ENCODE data around the gene POP4. TPM values are rescaled to one million over a fixed set of nuclear protein-coding genes. Genes with fewer than 3 reads are reported as not detected.

The POP4 gene
- total RNA-seq, 4 donors from 2014 or later, result 6.4 to 59.7 (median 38.7) TPM

GRCh38 chr19:29630655-29631054, 24.6 kb downstream of the POP4 start:
- Histone ChIP-seq H3K4me3 (no peak overlapping the region), H3K27me3 (no peaks in the 10 kb centered on the region), H3K9me3 (no peaks in the 10 kb centered on the region), H3K36me3 (no peaks in the 10 kb centered on the region), H3K27ac (no peak overlapping the region), H3K4me1 (no peaks in the 10 kb centered on the region)
- intact Hi-C loops (cut with DNase I; ENCODE audit: low total_unique reads), result no loop called here
- WGBS, 2 donors (ENCODE audit: low coverage in 1 of 2), result 66% methylated on average over 2 of the region's 2 CpGs; no CpG with 5 or more reads in 1 of the 2 donors
- in situ Hi-C loops (cut with MboI; ENCODE audit: low pct_ligation_motif_present in 1 of 4, low pct_unique_long_range_greater_than_20kb in 1 of 4, low sequenced_read_pairs in 3 of 4), result no loop called here
- DNase-seq, result no peak
- TF ChIP-seq, protein P1, sequence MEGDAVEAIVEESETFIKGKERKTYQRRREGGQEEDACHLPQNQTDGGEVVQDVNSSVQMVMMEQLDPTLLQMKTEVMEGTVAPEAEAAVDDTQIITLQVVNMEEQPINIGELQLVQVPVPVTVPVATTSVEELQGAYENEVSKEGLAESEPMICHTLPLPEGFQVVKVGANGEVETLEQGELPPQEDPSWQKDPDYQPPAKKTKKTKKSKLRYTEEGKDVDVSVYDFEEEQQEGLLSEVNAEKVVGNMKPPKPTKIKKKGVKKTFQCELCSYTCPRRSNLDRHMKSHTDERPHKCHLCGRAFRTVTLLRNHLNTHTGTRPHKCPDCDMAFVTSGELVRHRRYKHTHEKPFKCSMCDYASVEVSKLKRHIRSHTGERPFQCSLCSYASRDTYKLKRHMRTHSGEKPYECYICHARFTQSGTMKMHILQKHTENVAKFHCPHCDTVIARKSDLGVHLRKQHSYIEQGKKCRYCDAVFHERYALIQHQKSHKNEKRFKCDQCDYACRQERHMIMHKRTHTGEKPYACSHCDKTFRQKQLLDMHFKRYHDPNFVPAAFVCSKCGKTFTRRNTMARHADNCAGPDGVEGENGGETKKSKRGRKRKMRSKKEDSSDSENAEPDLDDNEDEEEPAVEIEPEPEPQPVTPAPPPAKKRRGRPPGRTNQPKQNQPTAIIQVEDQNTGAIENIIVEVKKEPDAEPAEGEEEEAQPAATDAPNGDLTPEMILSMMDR (IDR thresholded peaks at IDR 0.05), result no peak
- TF ChIP-seq POLR2A (IDR thresholded peaks at IDR 0.05) (no peak), EP300 (IDR thresholded peaks at IDR 0.05; ENCODE audit: low read depth) (no peak), POLR2AphosphoS5 (IDR thresholded peaks at IDR 0.05) (no peak)

DNA sequence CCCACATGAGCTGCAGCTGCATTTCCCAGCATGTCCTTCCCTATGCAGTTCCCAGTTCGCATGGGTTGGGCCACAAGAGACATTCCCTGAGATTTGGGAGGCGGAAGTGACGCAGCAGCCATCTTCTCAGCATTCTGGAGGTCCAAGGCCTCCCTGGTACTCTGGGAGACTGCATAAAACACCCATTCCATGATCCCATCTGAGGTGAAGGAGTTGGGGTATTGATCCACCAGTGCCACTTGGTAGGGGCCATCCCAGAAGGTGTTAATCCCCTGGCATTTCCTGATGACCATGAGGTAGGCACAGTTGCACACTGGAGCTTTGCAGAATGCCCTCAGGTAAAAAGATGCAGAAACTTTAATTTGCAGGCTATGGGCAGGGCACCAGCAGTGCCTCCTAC, 25.4 kb downstream of the POP4 start:
- 94% methylated on average over 3 of the region's 3 CpGs; no CpG with 5 or more reads in 1 of the 2 donors for WGBS, 2 donors (ENCODE audit: low coverage in 1 of 2)
- H3K36me3 ChIP-seq, result no peaks in the 10 kb centered on the region
- TF ChIP-seq, protein P1 (IDR thresholded peaks at IDR 0.05), result no peak
- TF ChIP-seq POLR2AphosphoS5 (IDR thresholded peaks at IDR 0.05) (no peak), POLR2A (IDR thresholded peaks at IDR 0.05) (no peak), EP300 (IDR thresholded peaks at IDR 0.05; ENCODE audit: low read depth) (no peak)
- no peaks in the 10 kb centered on the region for H3K4me1 ChIP-seq
- no peak overlapping the region for H3K4me3 ChIP-seq
- DNase-seq, result no peak
- in situ Hi-C loops (cut with MboI; ENCODE audit: low pct_ligation_motif_present in 1 of 4, low pct_unique_long_range_greater_than_20kb in 1 of 4, low sequenced_read_pairs in 3 of 4), result no loop called here
- intact Hi-C loops (cut with DNase I; ENCODE audit: low total_unique reads), result no loop called here
- no peak overlapping the region for H3K27ac ChIP-seq
- H3K27me3 ChIP-seq, result no peaks in the 10 kb centered on the region
- no peaks in the 10 kb centered on the region for H3K9me3 ChIP-seq

DNA sequence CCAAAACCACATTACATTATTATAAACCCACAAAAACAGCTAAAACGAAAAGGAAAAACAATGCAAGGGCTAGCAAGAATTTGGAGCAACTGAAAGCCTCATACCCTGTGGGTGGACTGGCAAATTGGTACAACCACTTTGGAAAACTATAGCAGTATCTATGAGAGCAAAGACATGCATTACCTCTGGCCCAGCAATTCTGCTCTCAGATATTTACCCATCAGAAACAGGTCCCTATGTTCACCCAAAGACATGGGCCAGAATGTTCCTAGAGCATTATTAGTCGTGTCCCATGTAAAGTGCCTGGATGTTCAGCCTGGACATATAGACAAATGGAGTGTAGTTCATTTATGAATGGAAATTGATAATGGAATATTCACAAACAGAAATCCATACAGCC, 27.9 kb downstream of the POP4 start:
- no peak overlapping the region for H3K4me3 ChIP-seq
- H3K27me3 ChIP-seq, result no peaks in the 10 kb centered on the region
- no peak overlapping the region for H3K27ac ChIP-seq
- TF ChIP-seq EP300 (IDR thresholded peaks at IDR 0.05; ENCODE audit: low read depth), result no peak
- TF ChIP-seq, protein P1 (IDR thresholded peaks at IDR 0.05), result no peak
- no peak for TF ChIP-seq POLR2AphosphoS5 (IDR thresholded peaks at IDR 0.05)
- TF ChIP-seq POLR2A (IDR thresholded peaks at IDR 0.05), result no peak
- WGBS, 2 donors (ENCODE audit: low coverage in 1 of 2), result 84 to 88% methylated on average over 2 of the region's 2 CpGs
- no peak for DNase-seq
- intact Hi-C loops (cut with DNase I; ENCODE audit: low total_unique reads) (no loop called here), in situ Hi-C loops (cut with MboI; ENCODE audit: low pct_ligation_motif_present in 1 of 4, low pct_unique_long_range_greater_than_20kb in 1 of 4, low sequenced_read_pairs in 3 of 4) (no loop called here)
- no peaks in the 10 kb centered on the region for H3K4me1 ChIP-seq
- H3K9me3 ChIP-seq, result no peaks in the 10 kb centered on the region
- no peaks in the 10 kb centered on the region for H3K36me3 ChIP-seq

- intact Hi-C loops (cut with DNase I; ENCODE audit: low total_unique reads), result no loop called here
- Histone ChIP-seq H3K27me3 (no peaks in the 10 kb centered on the region), H3K27ac (no peak overlapping the region), H3K4me1 (no peaks in the 10 kb centered on the region), H3K36me3 (no peaks in the 10 kb centered on the region), H3K4me3 (no peak overlapping the region), H3K9me3 (no peaks in the 10 kb centered on the region)
- no peak for DNase-seq
- in situ Hi-C loops (cut with MboI; ENCODE audit: low pct_ligation_motif_present in 1 of 4, low pct_unique_long_range_greater_than_20kb in 1 of 4, low sequenced_read_pairs in 3 of 4), result no loop called here
- 62 to 70% methylated on average over 1 to 6 of the region's 6 CpGs for WGBS, 2 donors (ENCODE audit: low coverage in 1 of 2)
- TF ChIP-seq POLR2AphosphoS5 (IDR thresholded peaks at IDR 0.05), result no peak
Observed at GRCh38 chr19:29634423-29635130, 28.5 kb downstream of the POP4 start.

GRCh38 chr19:29635963-29636362, 29.9 kb downstream of the POP4 start:
- intact Hi-C loops (cut with DNase I; ENCODE audit: low total_unique reads) (no loop called here), in situ Hi-C loops (cut with MboI; ENCODE audit: low pct_ligation_motif_present in 1 of 4, low pct_unique_long_range_greater_than_20kb in 1 of 4, low sequenced_read_pairs in 3 of 4) (no loop called here)
- 83 to 85% methylated on average over 2 to 6 of the region's 6 CpGs for WGBS, 2 donors (ENCODE audit: low coverage in 1 of 2)
- Histone ChIP-seq H3K27ac (no peak overlapping the region), H3K4me1 (no peaks in the 10 kb centered on the region), H3K27me3 (no peaks in the 10 kb centered on the region), H3K4me3 (no peak overlapping the region), H3K9me3 (no peaks in the 10 kb centered on the region), H3K36me3 (no peaks in the 10 kb centered on the region)
- DNase-seq, result no peak
- TF ChIP-seq POLR2A (IDR thresholded peaks at IDR 0.05), result no peak
- no peak for TF ChIP-seq POLR2AphosphoS5 (IDR thresholded peaks at IDR 0.05)
- TF ChIP-seq, protein P1 (IDR thresholded peaks at IDR 0.05), result no peak
- no peak for TF ChIP-seq EP300 (IDR thresholded peaks at IDR 0.05; ENCODE audit: low read depth)

Data from transverse colon (tissue), 4 donors.